22Rv1 (cell line): Measurements from ENCODE around the gene INHA.

ENCODE experiments used
- CTCF ChIP-seq: fragments of 450-650 bp; IDR thresholded peaks from 2 replicates; pipeline ENCODE4 v1.5.1; 2017; ENCODE audit warnings: mild to moderate bottlenecking
- ZFX ChIP-seq: fragments of 450-650 bp; IDR thresholded peaks from 2 replicates; pipeline ENCODE4 v1.6.1; 2017; ENCODE audit warnings: antibody characterized with exemption, borderline replicate concordance

GRCh38 chr2:219620546-219620945, 48.4 kb downstream of the INHA start:
- no peak for TF ChIP-seq CTCF
- TF ChIP-seq ZFX: no peak
